C4-2B (cell line): ENCODE data around the gene GDF10.

Experiments
- H3K27ac ChIP-seq: fragments of 450-650 bp; 2 replicates; pipeline ENCODE4 v1.5.1; 2017
- CTCF ChIP-seq: fragments of 450-650 bp; conservative IDR thresholded peaks from 2 replicates; pipeline ENCODE4 v1.5.1; 2017; ENCODE audit warnings: mild to moderate bottlenecking
- ZFX ChIP-seq: fragments of 450-650 bp; IDR thresholded peaks from 2 replicates; pipeline ENCODE4 v1.6.1; 2017

The GDF10 gene

GRCh38 chr10:47311193-47311931 lies 11.4 kb downstream of the GDF10 start:
- TF ChIP-seq CTCF, result no peak
- no peak for TF ChIP-seq ZFX
- no peak overlapping the region for H3K27ac ChIP-seq

GRCh38 chr10:47311932-47312662 lies 12.1 kb downstream of the GDF10 start:
- no peak overlapping the region for H3K27ac ChIP-seq
- TF ChIP-seq CTCF (peak; percentile 95), ZFX (no peak)

- TF ChIP-seq ZFX, result no peak
- no peak for TF ChIP-seq CTCF
These were observed 12.6 kb downstream of the GDF10 start for GRCh38 chr10:47312663-47312995.

GRCh38 chr10:47314416-47314970 lies 14.5 kb downstream of the GDF10 start:
- TF ChIP-seq ZFX (no peak), CTCF (no peak)
- no peak overlapping the region for H3K27ac ChIP-seq

More at GRCh38 chr10:47312663-47312995, 12.6 kb downstream of the GDF10 start:
- H3K27ac ChIP-seq, result no peak overlapping the region

GRCh38 chr10:47315421-47315820 lies 15.4 kb downstream of the GDF10 start:
- no peak overlapping the region for H3K27ac ChIP-seq
- TF ChIP-seq CTCF (no peak), ZFX (no peak)

GRCh38 chr10:47316131-47316530 lies 16.1 kb downstream of the GDF10 start:
- TF ChIP-seq ZFX (no peak), CTCF (no peak)
- H3K27ac ChIP-seq, result no peak overlapping the region

- TF ChIP-seq ZFX (no peak), CTCF (no peak)
- H3K27ac ChIP-seq, result no peak overlapping the region
These were observed 17.3 kb downstream of the GDF10 start for GRCh38 chr10:47317251-47317650.
